Stomach (tissue), 4 donors: Measurements from ENCODE around the gene DCAKD.

Experiments
- EP300 ChIP-seq: sonication (generic); formaldehyde crosslinking; IDR thresholded peaks from one replicate; pipeline ENCODE4 v1.6.1; 2017; ENCODE audit warnings: antibody characterized with exemption
- POLR2A ChIP-seq, 4 donors: fragments of 450-650 bp; IDR thresholded peaks; one replicate each; pipeline ENCODE4 v1.6.1; 2016; ENCODE audit warnings: antibody characterized with exemption in 4 of 4, control low read depth in 2 of 4, mild to moderate bottlenecking in 1 of 4, moderate library complexity in 1 of 4
- POLR2AphosphoS5 ChIP-seq, 3 donors: sonication (generic); formaldehyde crosslinking; IDR thresholded peaks; one replicate each; pipeline ENCODE4 v1.6.1; 2016; ENCODE audit warnings: antibody characterized with exemption in 3 of 3
- TF ChIP-seq, protein P1 (sequence below), 7 experiments: fragments of 450-650 bp in 4 of 7; fragments of 200-600 bp in 3 of 7; sonication (generic) in 3 of 7; IDR thresholded peaks; one replicate each; pipeline ENCODE4 v1.5.1; 2016 to 2019; ENCODE audit warnings: antibody characterized with exemption in 7 of 7, control low read depth in 2 of 7, mild to moderate bottlenecking in 1 of 7

DNA sequence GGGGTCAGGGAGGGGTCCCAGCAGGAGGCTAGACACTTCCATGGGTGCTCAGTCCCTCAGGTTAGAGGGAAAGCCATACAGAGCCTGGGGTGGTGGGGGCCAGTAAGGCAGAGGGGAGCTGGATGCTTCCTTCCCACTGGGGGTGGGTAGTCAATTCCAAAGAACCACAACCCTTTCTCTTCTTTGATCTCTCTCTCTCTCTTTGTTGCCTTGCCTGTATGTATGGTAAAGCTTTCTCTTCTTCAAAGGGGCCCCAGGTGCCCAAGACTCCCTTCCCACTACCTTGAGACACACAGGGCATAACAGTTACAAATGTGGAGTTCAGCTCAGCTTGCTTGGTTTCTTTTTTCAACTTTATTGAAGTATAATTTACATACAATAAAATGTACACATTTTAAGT lies 52.8 kb downstream of the DCAKD start:
- no peak for TF ChIP-seq POLR2AphosphoS5 (IDR thresholded peaks at IDR 0.05)
- TF ChIP-seq, protein P1, sequence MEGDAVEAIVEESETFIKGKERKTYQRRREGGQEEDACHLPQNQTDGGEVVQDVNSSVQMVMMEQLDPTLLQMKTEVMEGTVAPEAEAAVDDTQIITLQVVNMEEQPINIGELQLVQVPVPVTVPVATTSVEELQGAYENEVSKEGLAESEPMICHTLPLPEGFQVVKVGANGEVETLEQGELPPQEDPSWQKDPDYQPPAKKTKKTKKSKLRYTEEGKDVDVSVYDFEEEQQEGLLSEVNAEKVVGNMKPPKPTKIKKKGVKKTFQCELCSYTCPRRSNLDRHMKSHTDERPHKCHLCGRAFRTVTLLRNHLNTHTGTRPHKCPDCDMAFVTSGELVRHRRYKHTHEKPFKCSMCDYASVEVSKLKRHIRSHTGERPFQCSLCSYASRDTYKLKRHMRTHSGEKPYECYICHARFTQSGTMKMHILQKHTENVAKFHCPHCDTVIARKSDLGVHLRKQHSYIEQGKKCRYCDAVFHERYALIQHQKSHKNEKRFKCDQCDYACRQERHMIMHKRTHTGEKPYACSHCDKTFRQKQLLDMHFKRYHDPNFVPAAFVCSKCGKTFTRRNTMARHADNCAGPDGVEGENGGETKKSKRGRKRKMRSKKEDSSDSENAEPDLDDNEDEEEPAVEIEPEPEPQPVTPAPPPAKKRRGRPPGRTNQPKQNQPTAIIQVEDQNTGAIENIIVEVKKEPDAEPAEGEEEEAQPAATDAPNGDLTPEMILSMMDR (IDR thresholded peaks at IDR 0.05) = no peak
- TF ChIP-seq EP300 = no peak
- TF ChIP-seq POLR2A (IDR thresholded peaks at IDR 0.05) = no peak
